GM18508 (cell line): ENCODE results near the gene SESN3.

ENCODE experiments used
- ATAC-seq: cut with Tn5 transposase; IDR thresholded peaks from one replicate; pipeline ENCODE4 v1.9.1; 2021; ENCODE audit warnings: moderate number of reproducible peaks; ENCODE audit not compliant: insufficient read depth, unreplicated experiment

Gene SESN3

GRCh38 chr11:95135880-95136279 is 95.1 kb downstream of the SESN3 start:
- no peak for ATAC-seq

GRCh38 chr11:95135155-95135554 is 95.8 kb downstream of the SESN3 start:
- ATAC-seq: no peak

- ATAC-seq: no peak
Measured at GRCh38 chr11:95134491-95134890, 96.5 kb downstream of the SESN3 start.

- no peak for ATAC-seq
Measured at GRCh38 chr11:95132956-95133355, 98.0 kb downstream of the SESN3 start.

GRCh38 chr11:95128602-95129001 is 102.4 kb downstream of the SESN3 start:
- ATAC-seq: no peak

GRCh38 chr11:95123556-95123955 is 107.4 kb downstream of the SESN3 start:
- ATAC-seq: no peak

GRCh38 chr11:95121698-95122097 is 109.3 kb downstream of the SESN3 start:
- no peak for ATAC-seq

GRCh38 chr11:95119361-95120060 is 111.5 kb downstream of the SESN3 start:
- no peak for ATAC-seq

GRCh38 chr11:95115597-95115996 is 115.4 kb downstream of the SESN3 start:
- ATAC-seq: no peak
